PC-3 (cell line): Measurements from ENCODE around the gene COLEC12.

Experiments
- CTCF ChIP-seq: fragments of 300-600 bp; sonication (generic); conservative IDR thresholded peaks from 2 replicates; pipeline ENCODE4 v1.5.1; 2017; ENCODE audit warnings: antibody characterized with exemption, low read depth, mild to moderate bottlenecking, low read length
- EZH2phosphoT487 ChIP-seq: fragments of 300-600 bp; sonication (generic); IDR thresholded peaks from 2 replicates; pipeline ENCODE4 v1.6.1; 2018; ENCODE audit warnings: mild to moderate bottlenecking, antibody characterized with exemption, low read length, borderline replicate concordance

- TF ChIP-seq CTCF, result no peak
- no peak for TF ChIP-seq EZH2phosphoT487
Measured at GRCh38 chr18:500632-501405, at the start of gene COLEC12.
